Keratinocyte (primary cell): ENCODE measurements around the gene CLCN7.

Experiments used
- EZH2 ChIP-seq: IDR thresholded peaks from one replicate; pipeline ENCODE4 v1.6.1; 2012; ENCODE audit warnings: inconsistent platforms, mild to moderate bottlenecking, low read length, moderate library complexity
- TF ChIP-seq, protein P1 (sequence below), 3 experiments: IDR thresholded peaks in 1 of 3; conservative IDR thresholded peaks in 1 of 3; optimal IDR thresholded peaks in 1 of 3; 2 replicates in 2 of 3; 3 replicates in 1 of 3; pipeline versions ENCODE3 to v1.5.1; 2011; ENCODE audit warnings: low read length in 3 of 3, mild to moderate bottlenecking in 3 of 3, moderate library complexity in 2 of 3, control low read depth in 1 of 3, inconsistent platforms in 1 of 3; ENCODE audit not compliant: insufficient read depth in 2 of 3; ENCODE audit errors: extremely low read depth in 1 of 3

- TF ChIP-seq, protein P1, sequence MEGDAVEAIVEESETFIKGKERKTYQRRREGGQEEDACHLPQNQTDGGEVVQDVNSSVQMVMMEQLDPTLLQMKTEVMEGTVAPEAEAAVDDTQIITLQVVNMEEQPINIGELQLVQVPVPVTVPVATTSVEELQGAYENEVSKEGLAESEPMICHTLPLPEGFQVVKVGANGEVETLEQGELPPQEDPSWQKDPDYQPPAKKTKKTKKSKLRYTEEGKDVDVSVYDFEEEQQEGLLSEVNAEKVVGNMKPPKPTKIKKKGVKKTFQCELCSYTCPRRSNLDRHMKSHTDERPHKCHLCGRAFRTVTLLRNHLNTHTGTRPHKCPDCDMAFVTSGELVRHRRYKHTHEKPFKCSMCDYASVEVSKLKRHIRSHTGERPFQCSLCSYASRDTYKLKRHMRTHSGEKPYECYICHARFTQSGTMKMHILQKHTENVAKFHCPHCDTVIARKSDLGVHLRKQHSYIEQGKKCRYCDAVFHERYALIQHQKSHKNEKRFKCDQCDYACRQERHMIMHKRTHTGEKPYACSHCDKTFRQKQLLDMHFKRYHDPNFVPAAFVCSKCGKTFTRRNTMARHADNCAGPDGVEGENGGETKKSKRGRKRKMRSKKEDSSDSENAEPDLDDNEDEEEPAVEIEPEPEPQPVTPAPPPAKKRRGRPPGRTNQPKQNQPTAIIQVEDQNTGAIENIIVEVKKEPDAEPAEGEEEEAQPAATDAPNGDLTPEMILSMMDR (optimal IDR thresholded peaks at IDR 0.05 in 1 of 3, IDR thresholded peaks at IDR 0.05 in 1 of 3, conservative IDR thresholded peaks at IDR 0.05 in 1 of 3; ENCODE audit: extremely low read depth in 1 of 3, insufficient read depth in 2 of 3, low read length in 3 of 3) = no peak
- no peak for TF ChIP-seq EZH2
These were observed 41.1 kb downstream of the CLCN7 start for GRCh38 chr16:1433756-1434155.
